IPS-18c (cell line): Measurements from ENCODE around the gene TLK2.

ENCODE experiments used
- H3K4me3 ChIP-seq: 2 replicates; pipeline ENCODE4 v1.7.0; 2013; ENCODE audit warnings: low read depth, mild to moderate bottlenecking, low read length, moderate library complexity; ENCODE audit not compliant: insufficient read depth
- H3K9me3 ChIP-seq: one replicate; pipeline ENCODE4 v1.6.1; 2013; ENCODE audit warnings: mild to moderate bottlenecking, low read length, moderate library complexity; ENCODE audit not compliant: control insufficient read depth, insufficient read depth

TLK2 gene

DNA sequence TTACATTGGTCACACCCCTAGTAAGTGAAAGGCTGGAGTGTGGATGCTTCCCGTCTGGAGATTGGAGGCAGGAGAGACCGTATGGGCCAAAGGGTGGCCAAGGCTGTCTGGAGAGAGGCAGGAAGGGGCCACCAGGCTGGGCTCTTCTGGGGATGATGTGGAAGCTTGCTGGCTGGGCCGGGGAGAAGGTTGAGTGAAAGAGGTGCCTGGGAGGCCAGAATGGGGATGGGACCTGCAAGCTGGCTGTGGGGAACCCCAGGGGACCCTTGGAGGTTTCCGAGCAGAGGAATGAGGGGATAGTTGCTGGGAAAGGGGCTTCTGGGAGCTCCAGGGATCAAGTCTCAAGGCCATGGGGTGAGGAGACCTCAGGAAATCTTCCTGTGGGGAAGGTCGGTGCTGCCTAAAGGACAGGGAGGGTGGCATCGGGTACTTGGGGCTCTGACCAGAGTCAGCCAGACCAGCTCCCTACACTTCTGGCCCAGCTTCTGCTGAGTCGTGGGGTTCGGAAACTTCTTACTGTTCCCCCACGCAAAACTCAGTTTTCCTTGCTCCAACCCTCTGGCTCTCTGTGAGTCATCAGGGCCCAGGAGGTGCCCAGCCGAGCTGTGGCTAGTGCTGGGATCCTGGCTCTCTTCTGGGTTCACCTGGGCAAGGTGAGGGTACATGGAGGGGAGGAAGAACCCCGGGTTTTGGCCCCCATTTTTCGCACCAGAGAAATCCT is 151.9 kb downstream of the TLK2 start:
- no peak overlapping the region for H3K4me3 ChIP-seq
- no peaks in the 10 kb centered on the region for H3K9me3 ChIP-seq

DNA sequence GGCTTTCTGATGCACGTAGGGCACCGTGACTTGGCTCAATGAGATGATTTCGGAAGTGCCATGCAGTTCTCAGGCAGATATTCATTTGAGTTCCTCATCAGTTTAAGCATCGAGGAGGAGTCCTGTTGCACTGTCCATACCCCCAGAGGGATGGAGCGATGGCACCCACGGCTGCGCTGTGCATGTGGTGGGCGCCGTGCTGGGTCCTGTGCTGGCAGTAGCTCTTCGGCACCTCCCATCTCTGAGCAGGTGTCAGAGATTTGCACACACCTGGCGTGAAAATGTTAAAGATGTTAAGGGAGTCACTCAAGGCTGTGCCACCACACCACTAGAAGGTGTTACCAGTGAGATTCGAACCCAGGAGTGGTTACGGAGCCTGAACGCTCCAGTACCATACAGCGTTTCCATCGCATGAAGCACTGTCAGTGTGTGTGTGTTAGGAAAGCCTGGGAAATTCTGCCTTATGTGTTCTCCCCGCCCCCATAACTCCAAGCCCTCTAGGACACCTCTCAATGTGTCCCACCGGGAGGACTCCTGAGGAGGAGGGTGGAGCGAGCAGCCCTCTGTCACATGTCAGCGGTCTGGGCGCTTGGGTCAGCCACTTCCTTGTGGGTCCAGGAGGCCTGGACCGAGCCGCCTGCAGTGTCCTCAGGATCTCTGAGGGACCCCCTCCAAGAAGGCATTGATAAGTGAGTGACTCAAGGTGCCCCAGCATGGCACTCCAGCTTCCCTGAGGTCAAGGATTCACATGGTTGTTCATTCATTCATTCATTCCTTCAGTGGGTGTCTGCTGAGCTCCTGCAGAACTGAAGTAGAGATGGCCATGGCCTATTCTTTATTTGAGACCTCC is 152.7 kb downstream of the TLK2 start:
- Histone ChIP-seq H3K4me3 (no peak overlapping the region), H3K9me3 (no peaks in the 10 kb centered on the region)

DNA sequence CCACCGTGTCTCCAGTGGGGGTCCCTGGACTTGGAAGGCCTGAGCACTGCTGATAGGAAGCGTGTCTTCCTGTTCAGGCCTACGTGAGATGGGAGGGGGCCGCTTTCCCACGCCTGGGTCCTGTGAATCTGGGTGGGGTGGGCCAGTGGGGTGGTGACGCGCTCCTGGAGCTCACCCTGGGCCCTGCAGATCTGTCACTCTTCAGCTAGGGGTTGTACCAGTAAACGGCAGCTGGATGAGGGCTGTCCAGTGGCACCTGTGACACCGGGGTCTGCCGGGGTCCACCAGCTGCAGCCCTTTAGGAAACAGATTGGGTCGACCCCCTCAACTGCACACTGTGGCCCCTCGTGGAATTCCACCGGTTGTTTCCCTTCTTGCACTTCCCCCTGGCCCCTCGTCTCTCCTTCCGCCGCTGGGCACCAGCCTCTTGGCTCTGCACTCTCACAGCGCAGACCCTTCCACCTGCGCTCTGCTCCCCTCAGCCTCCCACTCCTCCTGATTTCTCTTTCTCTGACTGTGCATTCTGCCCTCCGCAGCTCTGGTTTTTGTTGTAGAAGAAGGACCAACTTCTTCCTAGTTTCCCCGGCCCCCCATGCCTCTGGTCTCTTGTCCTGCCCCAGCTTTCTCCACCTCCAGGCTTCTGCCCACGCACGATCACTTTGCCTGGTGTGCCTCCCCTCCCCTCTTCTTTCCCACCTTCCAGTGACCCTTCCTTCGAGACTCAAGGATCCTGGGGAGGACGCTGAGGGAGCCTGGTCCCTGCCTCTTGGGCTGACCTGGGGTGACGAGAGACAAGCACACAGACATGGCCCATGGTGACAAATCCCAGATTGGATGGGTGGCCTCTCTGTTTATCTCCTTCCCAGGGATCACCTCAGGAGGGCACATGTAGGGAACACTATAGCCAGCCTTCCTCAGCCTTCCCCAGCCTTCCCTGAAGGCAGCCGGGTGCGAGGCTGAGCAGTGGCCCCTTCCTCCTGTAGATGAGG is 153.6 kb downstream of the TLK2 start:
- Histone ChIP-seq H3K9me3 (no peaks in the 10 kb centered on the region), H3K4me3 (no peak overlapping the region; the same call in 1 of the 2 replicates)

DNA sequence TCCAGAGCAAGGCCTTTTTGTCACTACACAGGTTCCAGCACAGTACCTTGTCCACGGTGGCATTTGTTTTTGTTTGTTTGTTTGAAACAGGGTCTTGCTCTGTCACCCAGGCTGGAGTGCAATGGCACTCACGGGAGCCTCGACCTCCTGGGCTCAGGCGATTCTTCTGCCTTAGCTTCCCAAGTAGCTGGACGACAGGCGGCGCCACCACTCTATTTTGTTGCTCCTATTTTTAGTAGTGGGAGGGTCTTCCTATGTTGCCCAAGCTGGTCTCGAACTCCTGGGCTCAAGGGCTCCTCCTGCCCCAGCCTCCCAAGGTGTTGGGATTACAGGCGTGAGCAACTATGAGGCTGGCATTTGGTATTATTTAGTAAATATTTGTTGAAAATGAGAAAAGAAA is 159.2 kb downstream of the TLK2 start:
- Histone ChIP-seq H3K9me3 (no peaks in the 10 kb centered on the region), H3K4me3 (no peak overlapping the region)

DNA sequence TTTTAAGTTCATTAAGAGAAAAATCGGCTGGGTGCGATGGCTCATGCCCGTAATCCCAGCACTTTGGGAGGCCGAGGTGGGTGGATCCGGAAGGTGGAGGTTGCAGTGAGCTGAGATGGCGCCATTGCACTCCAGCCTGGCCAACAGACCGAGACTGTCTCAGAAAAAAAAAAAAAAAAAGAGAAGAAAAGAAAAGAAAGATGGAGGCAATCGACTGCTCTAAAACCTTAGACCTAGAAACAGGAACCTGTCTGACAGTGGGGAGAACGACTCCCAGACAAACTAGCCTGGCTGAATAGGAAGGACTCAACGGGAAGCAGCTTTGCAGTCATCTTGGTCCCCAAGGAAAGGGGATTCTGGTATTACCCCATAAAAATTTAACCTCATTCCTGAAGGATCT is 162.5 kb downstream of the TLK2 start:
- no peak overlapping the region for H3K4me3 ChIP-seq
- H3K9me3 ChIP-seq = no peaks in the 10 kb centered on the region

DNA sequence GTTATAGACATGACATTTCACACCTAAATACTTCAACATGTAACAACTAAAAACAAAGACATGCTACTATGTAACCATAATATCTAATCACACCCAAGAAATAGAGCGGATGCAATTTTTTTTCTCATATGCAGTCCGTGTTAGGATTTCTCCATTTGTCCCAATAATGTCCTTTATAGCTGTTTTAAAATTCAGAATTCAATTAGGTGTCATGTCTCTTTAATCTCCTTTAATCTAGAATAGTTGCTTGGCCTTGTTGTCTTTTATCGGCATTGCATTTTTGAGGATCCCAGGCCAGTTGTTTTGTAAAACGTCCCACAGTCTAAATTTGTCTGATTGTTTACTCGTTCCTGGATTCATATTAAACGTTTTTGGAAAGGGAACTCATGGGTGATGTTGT is 163.3 kb downstream of the TLK2 start:
- Histone ChIP-seq H3K9me3 (no peaks in the 10 kb centered on the region), H3K4me3 (no peak overlapping the region)

DNA sequence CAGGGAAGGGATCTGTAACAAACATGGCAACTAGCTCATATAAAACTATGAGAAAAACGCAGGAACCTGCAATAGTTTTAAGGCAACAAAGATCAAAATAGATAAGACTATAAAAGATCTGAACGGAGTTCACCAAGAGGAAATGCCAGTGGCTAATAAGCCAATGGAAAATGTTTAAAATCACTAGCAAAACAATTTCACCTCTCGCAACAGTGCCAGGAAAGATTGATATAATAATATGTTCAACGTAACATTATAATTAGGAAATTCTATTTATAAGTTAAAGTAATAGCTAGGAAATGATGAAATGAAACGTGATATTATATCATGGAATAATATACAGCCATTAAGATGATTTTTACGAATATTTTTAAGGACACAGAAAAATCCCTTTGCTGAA is 164.9 kb downstream of the TLK2 start:
- Histone ChIP-seq H3K4me3 (no peak overlapping the region), H3K9me3 (no peaks in the 10 kb centered on the region)

DNA sequence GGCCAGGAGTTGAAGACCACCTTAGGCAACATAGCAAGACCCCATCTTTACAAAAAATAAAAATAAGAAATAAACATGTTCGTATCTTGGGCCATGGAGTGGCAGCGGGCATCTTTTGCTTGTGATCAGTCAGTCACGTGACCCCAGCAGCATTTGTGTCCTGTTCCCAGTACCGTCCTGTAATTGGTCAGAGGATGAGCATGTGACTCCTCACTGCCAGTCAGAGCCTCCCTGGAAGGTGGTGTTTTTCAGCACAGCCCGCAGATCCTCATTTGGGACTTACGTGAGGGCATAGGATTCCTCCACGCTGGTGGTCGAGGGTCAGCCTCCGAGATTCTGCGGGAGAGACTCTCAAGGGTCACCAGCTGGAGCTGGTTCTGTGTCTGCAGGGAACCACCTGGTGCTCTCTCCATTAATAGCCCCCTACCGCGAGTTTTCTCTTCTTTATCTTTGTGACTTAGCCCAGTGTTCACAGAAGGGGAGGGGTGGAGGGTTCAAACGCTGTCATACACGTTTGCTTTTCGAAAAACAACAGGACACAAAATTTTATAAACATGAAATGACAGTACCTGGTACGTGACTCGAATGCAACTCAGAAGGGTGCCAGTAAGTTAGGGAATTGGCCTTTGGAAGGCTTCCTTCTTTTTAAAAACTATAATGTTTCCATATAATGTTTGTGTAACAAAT is 166.0 kb downstream of the TLK2 start:
- Histone ChIP-seq H3K9me3 (no peaks in the 10 kb centered on the region), H3K4me3 (peak overlapping the region; percentile 26)

DNA sequence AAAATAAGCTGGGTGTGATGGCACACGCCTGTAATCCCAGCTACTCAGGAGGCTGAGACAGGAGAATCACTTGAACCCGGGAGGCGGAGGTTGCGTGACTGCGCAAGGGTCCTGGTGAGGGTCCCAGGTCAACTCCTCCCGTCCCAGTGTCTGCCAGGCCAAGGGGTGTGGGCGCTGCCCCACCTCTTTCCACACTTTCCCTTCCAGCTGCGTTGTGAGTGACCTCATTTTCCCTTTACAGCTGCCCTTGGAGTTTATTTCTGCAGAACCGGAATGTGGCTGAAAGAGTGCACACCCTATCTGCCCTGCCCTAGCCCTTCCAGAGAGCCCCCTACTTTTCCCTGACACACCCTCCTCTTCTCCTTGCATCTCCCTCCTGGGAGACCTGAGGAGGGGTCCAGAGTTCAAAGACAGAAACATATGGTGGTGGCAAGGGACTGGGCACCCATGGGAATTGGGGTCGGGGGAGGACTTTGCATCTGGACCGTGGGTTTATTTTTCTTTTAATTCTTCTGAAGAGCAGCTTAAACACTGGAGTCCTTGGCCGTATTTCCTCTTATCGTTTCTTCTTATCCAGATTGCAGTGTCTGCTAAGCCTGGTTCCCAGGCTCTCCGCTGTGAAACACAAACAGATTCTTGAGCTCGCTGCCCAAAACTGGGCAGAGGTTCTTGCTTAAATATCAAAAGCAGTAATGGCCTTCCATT is 169.8 kb downstream of the TLK2 start:
- H3K9me3 ChIP-seq = no peaks in the 10 kb centered on the region
- H3K4me3 ChIP-seq = no peak overlapping the region

DNA sequence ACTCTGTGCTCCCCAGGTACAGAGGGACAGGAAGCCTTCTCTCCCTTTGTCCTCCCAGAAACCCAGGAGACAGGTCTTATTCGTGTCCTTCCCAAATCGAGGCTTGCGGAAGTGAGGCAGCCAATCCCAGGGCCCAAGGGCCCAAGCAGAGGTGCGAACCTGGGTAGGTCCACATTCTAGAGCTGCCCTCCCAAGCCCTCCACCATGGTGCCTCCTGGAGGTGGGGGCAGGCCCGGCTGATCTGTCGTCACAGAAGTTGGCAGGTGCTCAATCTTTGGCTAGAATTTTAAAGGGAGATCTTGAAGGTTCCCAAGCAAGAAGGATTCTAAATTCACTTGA is 170.3 kb downstream of the TLK2 start:
- no peaks in the 10 kb centered on the region for H3K9me3 ChIP-seq
- H3K4me3 ChIP-seq = no peak overlapping the region

DNA sequence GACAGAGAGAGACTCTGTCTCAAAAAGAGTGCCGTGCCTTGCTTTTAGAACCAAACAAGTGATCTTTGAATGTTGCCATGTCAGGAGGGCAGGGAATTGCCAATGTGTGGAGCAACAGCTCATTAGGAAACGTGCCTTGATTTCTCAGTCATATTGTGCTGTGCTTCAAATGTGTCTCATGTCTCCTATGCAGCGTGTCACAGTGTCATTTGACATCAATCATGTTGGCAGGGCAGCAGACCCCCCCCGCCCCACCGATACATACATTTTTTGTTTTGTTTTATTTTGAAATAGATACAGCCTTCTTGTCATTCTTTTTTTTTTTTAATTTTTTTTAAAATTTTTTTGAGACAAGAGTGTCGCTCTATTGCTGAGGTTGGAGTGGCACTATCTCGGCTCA is 170.9 kb downstream of the TLK2 start:
- Histone ChIP-seq H3K4me3 (no peak overlapping the region), H3K9me3 (no peaks in the 10 kb centered on the region)

DNA sequence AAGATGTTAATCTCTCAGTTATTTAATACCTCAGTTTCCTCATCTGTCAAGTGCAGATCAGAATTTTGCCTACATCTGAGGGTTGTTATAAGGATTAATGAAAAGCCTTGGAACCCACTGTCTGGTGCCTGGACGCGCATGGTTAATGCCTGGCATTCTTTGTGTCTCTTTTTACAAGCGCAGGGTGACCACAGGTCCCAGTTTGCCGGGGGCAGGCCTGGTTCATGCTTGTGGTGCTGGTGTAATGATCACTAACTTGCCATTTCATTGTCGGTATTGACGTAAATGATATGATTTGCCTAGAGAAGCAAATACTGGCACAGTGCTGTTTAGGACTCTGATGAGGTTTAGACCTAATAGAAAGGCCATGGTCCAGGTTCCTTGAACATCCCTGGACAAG is 172.0 kb downstream of the TLK2 start:
- Histone ChIP-seq H3K4me3 (no peak overlapping the region), H3K9me3 (no peaks in the 10 kb centered on the region)

DNA sequence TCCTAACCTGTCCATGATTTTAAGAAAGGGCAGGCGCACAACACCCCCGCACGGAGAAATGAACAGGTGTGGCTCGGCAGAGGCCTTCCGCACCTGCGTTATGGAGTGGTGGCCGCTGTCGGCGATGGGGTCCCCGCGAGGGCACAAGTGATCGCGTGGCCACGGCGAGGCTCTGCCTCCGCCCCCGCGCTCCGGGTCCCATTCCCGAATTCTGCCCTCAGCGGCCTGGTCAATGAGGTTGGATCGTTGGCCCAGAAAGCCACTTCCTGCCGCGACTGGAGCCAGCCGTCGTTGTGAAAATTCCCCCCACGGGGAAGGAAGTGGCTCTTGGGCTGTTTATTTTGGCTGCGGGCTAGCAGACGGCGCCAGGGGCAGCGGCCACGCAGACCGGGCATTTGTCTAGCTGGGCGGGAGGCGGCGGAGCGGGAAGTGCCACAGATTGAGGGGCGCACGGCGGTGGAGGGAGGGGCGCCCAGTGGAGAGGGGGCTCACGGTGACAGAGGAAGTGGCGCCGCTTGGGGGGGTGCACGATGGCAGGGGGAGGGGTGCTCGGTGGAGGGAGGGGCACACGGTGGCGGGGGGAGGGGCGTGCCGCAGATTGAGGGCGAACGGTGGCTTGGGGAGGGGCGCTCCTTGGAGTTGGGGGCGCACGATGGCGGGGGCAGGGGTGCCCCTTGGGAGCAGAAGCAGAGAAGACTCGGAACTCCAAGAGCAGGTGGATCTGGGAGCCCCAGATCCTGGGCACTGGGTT is 173.8 kb downstream of the TLK2 start:
- H3K4me3 ChIP-seq = peak overlapping the region; percentile 69
- H3K9me3 ChIP-seq = no peaks in the 10 kb centered on the region

DNA sequence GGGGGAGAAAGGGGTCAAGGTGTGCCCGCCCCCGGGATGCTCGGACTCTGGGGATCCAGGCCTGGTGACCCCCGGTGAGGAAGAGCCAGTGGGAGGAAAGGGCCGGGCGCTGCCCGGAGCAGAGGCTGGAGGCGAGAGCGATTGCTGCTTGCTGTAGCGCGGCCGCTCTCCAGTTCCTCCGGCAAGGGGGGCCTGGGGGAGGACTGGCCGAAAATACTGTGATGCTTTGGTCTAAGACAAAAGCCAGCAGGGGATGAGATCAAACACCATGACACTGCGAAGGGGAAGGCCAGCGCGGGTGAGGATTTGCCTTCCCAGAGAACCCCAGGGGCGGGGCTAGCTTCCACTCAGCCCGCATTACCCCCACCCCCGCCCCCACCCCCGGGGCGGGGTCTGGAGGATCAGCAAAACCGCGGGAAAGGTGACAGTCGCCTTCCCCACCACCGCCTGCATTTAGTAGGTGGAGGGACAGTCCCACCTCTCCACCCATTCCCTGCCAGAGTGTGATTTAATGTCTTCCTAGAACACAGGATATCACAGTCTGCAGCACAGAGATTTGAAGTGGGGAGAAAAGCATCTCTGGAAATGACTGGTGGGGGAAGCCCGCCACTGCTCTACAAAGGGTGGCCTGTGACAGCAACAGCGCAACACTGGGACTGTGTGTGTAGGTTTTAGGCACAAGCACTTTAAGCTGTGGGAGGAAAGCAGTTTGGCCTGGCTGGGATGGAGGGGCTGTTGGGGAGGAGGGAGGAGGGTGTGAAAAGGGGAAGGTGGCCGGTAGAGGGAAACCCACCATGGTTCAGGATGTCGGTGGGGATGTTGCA is 174.6 kb downstream of the TLK2 start:
- Histone ChIP-seq H3K9me3 (no peaks in the 10 kb centered on the region), H3K4me3 (peak overlapping the region; percentile 69)
